ENCODE measurements around the gene C6.

C6 gene

GRCh38 chr5:41120600-41120999 is 92.7 kb downstream of the C6 start:
- in situ Hi-C loops (cut with MboI; ENCODE audit: low pct_unique_long_range_greater_than_20kb, low sequenced_read_pairs, unreplicated experiment): no loop called here
- TF ChIP-seq, protein P1, sequence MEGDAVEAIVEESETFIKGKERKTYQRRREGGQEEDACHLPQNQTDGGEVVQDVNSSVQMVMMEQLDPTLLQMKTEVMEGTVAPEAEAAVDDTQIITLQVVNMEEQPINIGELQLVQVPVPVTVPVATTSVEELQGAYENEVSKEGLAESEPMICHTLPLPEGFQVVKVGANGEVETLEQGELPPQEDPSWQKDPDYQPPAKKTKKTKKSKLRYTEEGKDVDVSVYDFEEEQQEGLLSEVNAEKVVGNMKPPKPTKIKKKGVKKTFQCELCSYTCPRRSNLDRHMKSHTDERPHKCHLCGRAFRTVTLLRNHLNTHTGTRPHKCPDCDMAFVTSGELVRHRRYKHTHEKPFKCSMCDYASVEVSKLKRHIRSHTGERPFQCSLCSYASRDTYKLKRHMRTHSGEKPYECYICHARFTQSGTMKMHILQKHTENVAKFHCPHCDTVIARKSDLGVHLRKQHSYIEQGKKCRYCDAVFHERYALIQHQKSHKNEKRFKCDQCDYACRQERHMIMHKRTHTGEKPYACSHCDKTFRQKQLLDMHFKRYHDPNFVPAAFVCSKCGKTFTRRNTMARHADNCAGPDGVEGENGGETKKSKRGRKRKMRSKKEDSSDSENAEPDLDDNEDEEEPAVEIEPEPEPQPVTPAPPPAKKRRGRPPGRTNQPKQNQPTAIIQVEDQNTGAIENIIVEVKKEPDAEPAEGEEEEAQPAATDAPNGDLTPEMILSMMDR (IDR thresholded peaks at IDR 0.05; ENCODE audit: extremely low read depth, insufficient read depth, missing control alignments): no peak
- DNase-seq (ENCODE audit: low spot score): no peak

- no peak for DNase-seq (ENCODE audit: low spot score)
- TF ChIP-seq, protein P1 (IDR thresholded peaks at IDR 0.05; ENCODE audit: extremely low read depth, insufficient read depth, missing control alignments): no peak
- in situ Hi-C loops (cut with MboI; ENCODE audit: low pct_unique_long_range_greater_than_20kb, low sequenced_read_pairs, unreplicated experiment): no loop called here
Measured at GRCh38 chr5:41118177-41118576, 95.2 kb downstream of the C6 start.

DNA sequence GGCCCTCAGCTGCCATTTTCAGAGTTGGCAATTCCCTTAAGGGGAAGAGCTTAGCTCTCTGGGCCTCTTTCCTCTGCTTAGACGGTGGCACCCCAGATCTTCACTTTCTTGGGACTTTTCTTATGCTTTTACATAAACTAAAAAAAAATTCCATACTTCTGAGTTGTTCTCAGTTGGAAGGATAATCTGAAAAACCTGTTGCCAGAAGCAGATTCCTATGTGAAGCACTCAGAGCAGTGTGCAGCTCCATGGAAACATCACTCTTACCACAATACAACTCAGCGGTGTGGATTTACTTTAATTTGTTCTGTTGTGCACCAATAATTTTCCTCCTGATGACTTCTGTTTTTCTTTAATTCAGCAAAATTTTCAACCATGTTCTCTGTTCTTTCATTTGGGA is 98.1 kb downstream of the C6 start:
- DNase-seq (ENCODE audit: low spot score): no peak
- TF ChIP-seq, protein P1 (IDR thresholded peaks at IDR 0.05; ENCODE audit: extremely low read depth, insufficient read depth, missing control alignments): no peak
- in situ Hi-C loops (cut with MboI; ENCODE audit: low pct_unique_long_range_greater_than_20kb, low sequenced_read_pairs, unreplicated experiment): no loop called here

DNA sequence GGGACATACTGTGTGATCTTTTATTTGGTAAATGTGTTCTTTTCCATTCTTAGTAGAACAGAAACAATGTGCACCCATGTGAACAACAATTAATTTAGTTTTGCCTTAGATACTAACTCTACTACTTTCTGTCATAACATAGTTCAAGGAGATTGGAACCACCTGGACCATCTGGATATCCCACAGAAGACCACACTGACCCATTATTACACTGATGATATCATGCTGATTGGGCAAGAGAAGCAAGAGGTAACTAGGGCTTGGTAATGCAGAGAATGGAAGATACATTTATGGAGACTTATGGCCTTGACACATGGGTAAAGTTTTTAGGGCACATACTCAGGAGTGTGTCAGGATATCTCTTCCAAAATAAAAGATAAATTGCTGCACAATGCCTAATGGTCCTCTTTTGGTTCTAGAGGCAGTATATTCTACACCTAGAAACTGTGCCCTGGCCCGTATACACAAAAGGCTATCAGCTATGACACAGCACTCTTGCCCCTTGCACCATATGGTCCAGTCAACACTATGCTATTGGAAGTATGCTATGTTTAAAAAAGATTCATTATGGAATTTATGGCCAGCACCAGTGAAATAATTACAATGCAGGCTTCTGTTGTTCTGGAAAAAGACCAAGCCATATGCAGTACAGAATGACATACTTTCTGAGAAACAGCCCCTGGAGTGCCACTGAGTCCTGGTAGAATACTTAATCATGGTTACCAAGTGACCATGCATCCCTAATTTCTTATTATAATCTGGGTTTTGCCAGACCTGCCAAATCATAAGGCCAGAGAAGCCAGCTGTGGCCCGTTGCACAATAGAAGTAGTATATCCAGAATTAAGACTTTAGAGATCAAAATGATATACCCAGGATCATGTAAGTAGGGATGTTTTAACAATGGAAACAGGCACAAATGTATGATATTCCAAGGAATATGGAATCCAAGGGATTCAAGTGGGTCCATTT is 100.6 kb downstream of the C6 start:
- TF ChIP-seq, protein P1 (IDR thresholded peaks at IDR 0.05; ENCODE audit: extremely low read depth, insufficient read depth, missing control alignments): no peak
- in situ Hi-C loops (cut with MboI; ENCODE audit: low pct_unique_long_range_greater_than_20kb, low sequenced_read_pairs, unreplicated experiment): no loop called here
- DNase-seq (ENCODE audit: low spot score): no peak

DNA sequence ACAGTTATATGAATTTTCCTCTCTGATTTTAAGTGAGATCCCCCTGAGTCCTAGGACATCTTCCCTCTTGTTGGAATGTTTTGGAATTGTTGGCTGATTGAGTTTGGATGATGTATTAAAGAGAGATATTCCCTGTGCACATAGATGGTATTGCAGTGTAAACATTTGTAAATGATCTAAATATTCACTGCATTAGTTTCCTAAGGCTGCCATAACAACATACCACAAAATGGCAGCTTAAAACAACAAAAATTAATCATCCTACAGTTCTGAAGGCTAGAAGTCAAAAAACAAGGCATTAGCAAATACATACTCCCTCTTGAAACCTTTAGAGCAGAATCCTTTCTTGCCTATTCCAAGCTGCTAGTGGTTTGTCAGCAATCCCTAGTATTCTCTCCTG is 104.1 kb downstream of the C6 start:
- TF ChIP-seq, protein P1 (IDR thresholded peaks at IDR 0.05; ENCODE audit: extremely low read depth, insufficient read depth, missing control alignments): no peak
- in situ Hi-C loops (cut with MboI; ENCODE audit: low pct_unique_long_range_greater_than_20kb, low sequenced_read_pairs, unreplicated experiment): no loop called here
- no peak for DNase-seq (ENCODE audit: low spot score)

DNA sequence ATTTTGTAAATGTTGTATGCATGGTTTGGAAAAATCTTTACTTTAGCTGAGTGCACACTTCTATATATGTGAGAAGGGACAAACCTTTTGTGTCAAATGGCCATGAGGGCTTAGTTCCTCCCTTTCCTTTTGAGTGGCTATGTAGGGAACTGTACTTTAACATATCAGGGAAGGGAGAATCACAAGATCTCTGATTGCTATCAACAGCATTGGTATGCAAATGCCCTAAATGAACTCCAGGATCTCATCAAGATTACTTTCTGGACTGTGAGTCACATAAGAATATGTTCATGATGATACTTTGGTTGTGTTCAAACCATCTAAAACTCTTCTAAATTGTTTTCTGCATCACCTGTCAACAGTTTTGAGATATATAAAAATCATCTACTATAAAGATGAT is 111.0 kb downstream of the C6 start:
- TF ChIP-seq, protein P1 (IDR thresholded peaks at IDR 0.05; ENCODE audit: extremely low read depth, insufficient read depth, missing control alignments): no peak
- DNase-seq (ENCODE audit: low spot score): no peak
- in situ Hi-C loops (cut with MboI; ENCODE audit: low pct_unique_long_range_greater_than_20kb, low sequenced_read_pairs, unreplicated experiment): no loop called here
